Measurements from ENCODE around the gene CLINT1. TPM values are rescaled to one million over a fixed set of nuclear protein-coding genes. Genes with fewer than 3 reads are reported as not detected.
A peak's percentile ranks its signal among the peaks of the same experiment; 100 is the strongest.

CLINT1 gene
- total RNA-seq, 2 donors from 2014 or later: 76.3 to 83.6 TPM

DNA sequence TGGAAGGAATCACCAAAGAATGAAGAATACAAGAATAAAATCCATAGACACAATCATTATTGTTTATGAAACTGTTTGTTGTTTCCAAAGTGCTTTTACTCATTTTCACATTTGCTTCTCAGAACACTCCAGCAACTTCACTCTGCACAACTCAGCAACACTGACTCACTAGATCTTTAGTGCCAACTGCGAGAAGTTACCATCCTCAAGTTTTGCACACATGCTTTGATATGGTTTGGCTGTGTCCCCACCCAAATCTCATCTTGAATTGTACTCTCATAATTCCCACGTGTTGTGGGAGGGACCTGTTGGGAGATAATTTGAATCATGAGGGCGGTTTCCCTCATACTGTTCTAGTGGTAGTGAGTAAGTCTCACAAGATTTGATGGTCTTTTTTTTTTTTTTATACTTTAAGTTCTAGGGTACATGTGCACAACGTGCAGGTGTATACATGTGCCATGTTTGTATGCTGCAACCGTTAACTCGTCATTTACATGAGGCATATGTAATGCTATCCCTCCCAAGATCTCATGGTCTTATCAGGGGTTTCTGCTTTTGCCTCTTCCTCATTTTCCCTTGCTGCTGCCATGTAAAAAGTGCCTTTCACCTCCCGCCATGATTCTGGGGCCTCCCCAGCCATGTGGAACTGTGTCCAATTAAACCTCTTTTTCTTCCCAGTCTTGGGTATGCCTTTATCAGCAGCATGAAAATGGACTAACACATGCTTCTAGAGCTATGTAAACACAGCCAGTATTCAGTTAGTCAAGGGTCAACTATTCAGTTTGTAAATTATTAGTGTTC lies 36.9 kb downstream of the CLINT1 start:
- H3K27me3 ChIP-seq: no peaks in the 10 kb centered on the region
- H3K27ac ChIP-seq: no peak overlapping the region
- no peak overlapping the region for H3K4me3 ChIP-seq
- TF ChIP-seq, protein P1, sequence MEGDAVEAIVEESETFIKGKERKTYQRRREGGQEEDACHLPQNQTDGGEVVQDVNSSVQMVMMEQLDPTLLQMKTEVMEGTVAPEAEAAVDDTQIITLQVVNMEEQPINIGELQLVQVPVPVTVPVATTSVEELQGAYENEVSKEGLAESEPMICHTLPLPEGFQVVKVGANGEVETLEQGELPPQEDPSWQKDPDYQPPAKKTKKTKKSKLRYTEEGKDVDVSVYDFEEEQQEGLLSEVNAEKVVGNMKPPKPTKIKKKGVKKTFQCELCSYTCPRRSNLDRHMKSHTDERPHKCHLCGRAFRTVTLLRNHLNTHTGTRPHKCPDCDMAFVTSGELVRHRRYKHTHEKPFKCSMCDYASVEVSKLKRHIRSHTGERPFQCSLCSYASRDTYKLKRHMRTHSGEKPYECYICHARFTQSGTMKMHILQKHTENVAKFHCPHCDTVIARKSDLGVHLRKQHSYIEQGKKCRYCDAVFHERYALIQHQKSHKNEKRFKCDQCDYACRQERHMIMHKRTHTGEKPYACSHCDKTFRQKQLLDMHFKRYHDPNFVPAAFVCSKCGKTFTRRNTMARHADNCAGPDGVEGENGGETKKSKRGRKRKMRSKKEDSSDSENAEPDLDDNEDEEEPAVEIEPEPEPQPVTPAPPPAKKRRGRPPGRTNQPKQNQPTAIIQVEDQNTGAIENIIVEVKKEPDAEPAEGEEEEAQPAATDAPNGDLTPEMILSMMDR (IDR thresholded peaks at IDR 0.05): no peak
- no peaks in the 10 kb centered on the region for H3K36me3 ChIP-seq
- no peaks in the 10 kb centered on the region for H3K9me3 ChIP-seq
- DNase-seq (ENCODE audit: low spot score): no peak
- peaks cover 0 to 41% of the 10 kb centered on the region in 2 donors for H3K4me1 ChIP-seq

DNA sequence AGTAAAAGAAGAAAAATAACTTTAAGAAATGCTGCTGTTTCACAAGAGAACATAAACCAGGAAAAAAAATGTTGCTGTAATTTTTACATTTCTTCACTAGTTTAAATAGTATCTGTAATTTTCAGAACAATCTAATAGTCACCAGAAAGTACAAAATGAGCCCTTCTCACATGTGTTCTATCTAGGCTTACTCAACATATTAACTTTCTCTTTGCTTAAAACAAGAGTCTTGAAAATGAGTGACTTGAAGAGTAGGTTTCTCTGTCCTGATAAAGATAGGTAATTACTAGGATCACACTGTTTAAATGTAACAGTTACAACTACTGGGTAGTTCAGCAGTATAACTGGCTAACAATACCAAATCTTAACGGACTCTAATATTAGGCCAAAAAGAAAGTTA lies 37.5 kb downstream of the CLINT1 start:
- Histone ChIP-seq H3K36me3 (no peaks in the 10 kb centered on the region), H3K4me1 (peaks cover 0 to 35% of the 10 kb centered on the region in 2 donors), H3K27me3 (no peaks in the 10 kb centered on the region), H3K4me3 (no peak overlapping the region), H3K27ac (no peak overlapping the region), H3K9me3 (no peaks in the 10 kb centered on the region)
- TF ChIP-seq, protein P1 (IDR thresholded peaks at IDR 0.05): no peak
- DNase-seq (ENCODE audit: low spot score): no peak

DNA sequence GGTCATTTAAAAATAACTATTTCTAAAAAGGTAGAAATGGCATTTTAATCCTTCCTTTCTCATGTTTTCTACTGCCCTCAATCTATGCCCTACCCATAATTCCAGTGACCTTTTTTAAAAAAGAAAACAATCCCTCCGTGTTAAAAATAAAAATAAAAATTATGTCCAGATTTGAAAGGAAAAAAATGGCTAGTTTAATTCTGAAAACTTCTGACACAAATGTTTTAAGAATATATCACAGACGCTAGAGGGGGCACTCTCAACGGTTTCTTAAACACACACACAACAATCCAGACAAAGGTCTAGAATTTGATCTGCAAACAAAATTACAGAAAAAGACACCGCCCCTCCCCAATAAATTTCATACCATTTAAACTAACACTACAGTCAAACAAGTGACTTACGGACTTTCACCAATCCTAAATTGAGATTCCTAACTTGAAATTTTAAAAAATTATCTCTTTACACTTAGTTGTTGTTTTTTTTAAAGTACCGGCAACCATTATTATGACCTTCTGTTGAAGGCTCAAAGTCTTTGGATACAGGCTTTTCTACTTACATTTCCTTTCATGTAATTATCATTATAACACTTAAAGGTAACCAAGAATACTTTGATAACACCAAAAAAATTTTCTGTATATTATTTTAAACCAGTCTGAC lies 38.2 kb downstream of the CLINT1 start:
- Histone ChIP-seq H3K4me1 (peaks cover 0 to 29% of the 10 kb centered on the region in 2 donors), H3K27me3 (no peaks in the 10 kb centered on the region), H3K9me3 (no peaks in the 10 kb centered on the region), H3K36me3 (no peaks in the 10 kb centered on the region), H3K4me3 (no peak overlapping the region), H3K27ac (peak overlapping the region in 1 of 2 donors; percentile 8)
- TF ChIP-seq, protein P1 (IDR thresholded peaks at IDR 0.05): peak; percentile 43 to 66
- no peak for DNase-seq (ENCODE audit: low spot score)

DNA sequence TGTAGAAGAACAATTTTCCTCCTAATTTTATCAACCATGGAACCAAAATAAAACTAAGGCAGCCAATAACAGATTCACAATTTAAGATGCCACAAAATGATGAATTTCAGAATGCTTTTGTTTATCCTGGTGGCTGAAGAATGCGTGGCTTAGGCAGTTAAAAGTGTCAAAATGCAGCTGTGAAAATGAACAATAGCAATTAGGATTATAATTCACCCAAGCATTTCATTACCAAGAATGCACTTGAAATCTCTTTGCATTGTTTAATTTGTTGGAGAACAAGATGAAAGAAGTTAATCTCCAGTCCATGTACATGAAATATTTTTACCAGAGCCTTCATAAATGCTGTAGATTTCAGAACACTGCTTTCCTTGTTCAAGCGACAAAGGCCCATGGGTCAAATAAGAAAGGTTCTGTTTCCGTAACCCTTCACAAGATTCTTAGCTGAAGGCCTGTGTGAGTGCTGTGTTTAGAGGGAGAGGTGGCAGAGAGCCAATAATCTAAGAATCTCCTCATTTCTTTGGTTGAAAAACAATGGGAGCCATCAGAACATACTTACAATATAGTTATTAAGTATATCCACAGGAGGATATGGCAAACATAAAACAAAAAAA lies 39.3 kb downstream of the CLINT1 start:
- Histone ChIP-seq H3K4me1 (peaks cover 0 to 23% of the 10 kb centered on the region in 2 donors), H3K9me3 (no peaks in the 10 kb centered on the region), H3K27ac (peak overlapping the region in 1 of 2 donors; percentile 8), H3K27me3 (no peaks in the 10 kb centered on the region), H3K36me3 (no peaks in the 10 kb centered on the region), H3K4me3 (no peak overlapping the region)
- TF ChIP-seq, protein P1 (IDR thresholded peaks at IDR 0.05): no peak
- DNase-seq (ENCODE audit: low spot score): no peak

DNA sequence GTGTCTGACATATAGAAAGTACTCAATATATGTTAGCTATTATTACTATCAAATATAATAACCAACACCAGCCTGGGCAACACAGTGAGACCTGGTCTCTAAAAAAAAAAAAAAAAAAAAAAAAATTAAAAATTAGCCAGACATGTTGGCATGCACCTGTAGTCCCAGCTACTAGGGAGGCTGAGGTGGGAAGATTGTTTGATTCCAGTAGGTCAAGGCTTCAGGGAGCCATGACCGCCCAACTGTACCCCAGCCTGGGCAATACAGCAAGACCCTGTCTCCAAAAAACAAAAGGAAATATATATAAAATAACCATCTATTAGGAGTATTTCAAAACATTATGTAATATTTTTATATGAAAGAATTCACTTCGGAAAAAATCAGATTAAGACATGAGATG lies 40.6 kb downstream of the CLINT1 start:
- H3K9me3 ChIP-seq: no peaks in the 10 kb centered on the region
- H3K27ac ChIP-seq: no peak overlapping the region
- peaks cover 0 to 23% of the 10 kb centered on the region in 2 donors for H3K4me1 ChIP-seq

More for the DNA sequence above, 40.6 kb downstream of the CLINT1 start:
- TF ChIP-seq, protein P1 (IDR thresholded peaks at IDR 0.05): no peak
- DNase-seq (ENCODE audit: low spot score): no peak
- no peaks in the 10 kb centered on the region for H3K27me3 ChIP-seq
- peaks cover 11% of the 10 kb centered on the region for H3K36me3 ChIP-seq
- H3K4me3 ChIP-seq: no peak overlapping the region
